ENCODE results near the gene TTC33.
"Not testable (repeated sequence)": the region's sequence is repeated elsewhere in the genome, so short reads cannot be mapped to it uniquely, and the experiment has no call there.

Gene TTC33

GRCh38 chr5:40669606-40670390 is 86.0 kb downstream of the TTC33 start:
- CTCF ChIA-PET: interaction anchor here (0.5 to 0.6 kb wide), 2 partner anchors 104 to 484 kb away, joined by 3 to 4 read pairs; no protein-coding TSS in a partner anchor
- POLR2A ChIA-PET (ENCODE audit: low non-redundant PET): no interaction called here
- TF ChIP-seq CTCF (conservative IDR thresholded peaks at IDR 0.05; ENCODE audit: low read depth): no peak
- no peak for DNase-seq (ENCODE audit: low spot score)
- H3K27ac ChIP-seq: no peak overlapping the region

GRCh38 chr5:40667161-40667663 is 88.5 kb downstream of the TTC33 start:
- H3K27ac ChIP-seq: no peak overlapping the region
- ChIA-PET POLR2A (ENCODE audit: low non-redundant PET) (no interaction called here), CTCF (no interaction called here)
- no peak for TF ChIP-seq CTCF (conservative IDR thresholded peaks at IDR 0.05; ENCODE audit: low read depth)
- no peak for DNase-seq (ENCODE audit: low spot score)

GRCh38 chr5:40666657-40667056 is 89.1 kb downstream of the TTC33 start:
- DNase-seq (ENCODE audit: low spot score): no peak
- ChIA-PET CTCF (no interaction called here), POLR2A (ENCODE audit: low non-redundant PET) (no interaction called here)
- TF ChIP-seq CTCF (conservative IDR thresholded peaks at IDR 0.05; ENCODE audit: low read depth): no peak
- H3K27ac ChIP-seq: no peak overlapping the region

- no peak for DNase-seq (ENCODE audit: low spot score)
- no peak for TF ChIP-seq CTCF (conservative IDR thresholded peaks at IDR 0.05; ENCODE audit: low read depth)
- POLR2A ChIA-PET (ENCODE audit: low non-redundant PET): no interaction called here
- H3K27ac ChIP-seq: no peak overlapping the region
- CTCF ChIA-PET: no interaction called here
Measured at GRCh38 chr5:40665635-40666298, 90.0 kb downstream of the TTC33 start.

GRCh38 chr5:40660751-40661150 is 95.0 kb downstream of the TTC33 start:
- ChIA-PET CTCF (no interaction called here), POLR2A (ENCODE audit: low non-redundant PET) (no interaction called here)
- TF ChIP-seq CTCF (conservative IDR thresholded peaks at IDR 0.05; ENCODE audit: low read depth): no peak
- DNase-seq (ENCODE audit: low spot score): no peak
- H3K27ac ChIP-seq: no peak overlapping the region

GRCh38 chr5:40656766-40657165 is 99.0 kb downstream of the TTC33 start:
- ChIA-PET CTCF (interaction anchor here (0.6 kb wide), 1 partner anchor 278 kb away, joined by 3 read pairs; no protein-coding TSS in a partner anchor), POLR2A (ENCODE audit: low non-redundant PET) (no interaction called here)
- 0 out of 2 replicates have a peak, but pooled peaks have one; percentile 2 for TF ChIP-seq CTCF (conservative IDR thresholded peaks at IDR 0.05; ENCODE audit: low read depth)
- no peak for DNase-seq (ENCODE audit: low spot score)
- no peak overlapping the region for H3K27ac ChIP-seq

GRCh38 chr5:40656091-40656490 is 99.7 kb downstream of the TTC33 start:
- DNase-seq (ENCODE audit: low spot score); POLR2A ChIA-PET (ENCODE audit: low non-redundant PET); H3K27ac ChIP-seq: not testable (repeated sequence)
- CTCF ChIA-PET: interaction anchor here (0.6 to 0.7 kb wide), 3 partner anchors 139 to 278 kb away, joined by 3 to 5 read pairs (median 3); no protein-coding TSS in a partner anchor

All from RWPE1 (cell line).